SH-SY5Y (cell line): ENCODE results near the gene YKT6.

Experiments
- GATA2 ChIP-seq: IDR thresholded peaks from 2 replicates; pipeline ENCODE4 v1.6.1; 2011; ENCODE audit warnings: mild to moderate bottlenecking, low read depth, low read length
- GATA3 ChIP-seq: IDR thresholded peaks from 2 replicates; pipeline ENCODE4 v1.6.1; 2011; ENCODE audit warnings: low read depth, mild to moderate bottlenecking, low read length, moderate library complexity

YKT6 gene

DNA sequence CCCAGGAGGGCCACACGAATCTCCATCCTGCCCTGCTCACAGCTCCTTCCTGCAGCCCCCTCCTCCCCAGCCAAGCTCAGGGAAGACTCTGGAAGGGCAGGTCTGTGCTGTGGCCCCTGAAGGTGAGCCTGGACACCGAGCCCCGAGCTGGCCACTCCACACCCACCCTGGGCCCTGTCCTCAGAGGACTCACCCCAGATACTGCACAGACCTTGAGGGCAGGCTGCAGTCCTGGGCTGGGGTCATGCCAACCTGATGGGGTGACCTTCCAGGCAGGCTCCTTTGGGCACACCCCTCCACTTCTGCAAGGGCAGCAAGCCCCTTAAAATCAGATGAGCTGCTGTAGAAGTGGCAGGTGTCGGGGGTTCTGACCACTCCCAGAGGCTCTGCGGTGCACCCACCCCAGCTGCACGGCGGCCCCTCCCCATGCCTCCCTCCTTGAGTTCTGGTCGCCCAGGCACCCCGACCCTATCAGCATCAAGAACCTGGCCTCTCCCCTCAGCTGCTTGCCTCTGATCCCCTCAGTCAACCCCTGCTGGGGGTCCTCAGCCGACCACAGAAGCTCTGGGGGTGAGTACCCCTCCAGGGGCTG is 24.3 kb downstream of the YKT6 start:
- no peak for TF ChIP-seq GATA3
- TF ChIP-seq GATA2 = no peak

DNA sequence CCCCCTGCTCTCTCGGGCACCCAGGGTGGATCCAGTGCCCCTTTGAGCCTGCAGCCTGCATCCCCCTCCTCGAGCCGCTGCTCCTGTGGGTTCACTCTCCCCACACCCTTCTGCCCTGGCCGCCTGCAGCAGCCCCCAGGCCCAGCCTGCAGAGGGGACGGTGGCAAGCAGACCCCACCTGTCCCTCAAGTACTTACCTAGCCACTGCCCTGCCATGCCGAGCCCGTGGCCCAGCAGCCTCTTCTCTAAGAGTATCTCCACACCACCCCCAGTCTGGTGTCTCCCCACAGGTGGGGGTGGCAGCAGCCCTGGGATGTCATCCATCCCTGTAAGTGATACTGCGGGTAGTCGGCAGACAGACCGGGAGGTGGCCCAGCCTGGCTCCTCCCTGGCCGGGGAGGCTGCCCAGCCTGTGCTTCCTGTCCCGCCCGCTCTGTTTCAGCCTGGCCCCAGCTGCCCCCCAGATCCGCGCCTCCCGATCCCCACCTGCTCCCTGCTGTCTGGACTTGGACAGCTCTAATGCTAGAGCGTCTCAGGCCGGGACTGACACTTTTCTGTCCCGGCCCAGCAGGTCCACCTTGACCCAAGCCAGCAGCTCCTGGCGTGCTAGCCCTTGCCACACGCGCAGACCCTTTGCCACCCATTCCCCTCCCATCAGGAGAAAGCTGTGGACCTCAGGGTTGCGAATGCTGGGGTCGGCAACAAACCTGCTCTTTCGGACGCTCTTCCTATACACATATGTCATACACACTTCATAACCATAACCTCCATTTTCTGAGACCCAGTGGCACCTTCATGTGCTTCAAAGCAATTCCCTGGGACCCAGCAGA is 25.0 kb downstream of the YKT6 start:
- TF ChIP-seq GATA3 = no peak
- no peak for TF ChIP-seq GATA2

DNA sequence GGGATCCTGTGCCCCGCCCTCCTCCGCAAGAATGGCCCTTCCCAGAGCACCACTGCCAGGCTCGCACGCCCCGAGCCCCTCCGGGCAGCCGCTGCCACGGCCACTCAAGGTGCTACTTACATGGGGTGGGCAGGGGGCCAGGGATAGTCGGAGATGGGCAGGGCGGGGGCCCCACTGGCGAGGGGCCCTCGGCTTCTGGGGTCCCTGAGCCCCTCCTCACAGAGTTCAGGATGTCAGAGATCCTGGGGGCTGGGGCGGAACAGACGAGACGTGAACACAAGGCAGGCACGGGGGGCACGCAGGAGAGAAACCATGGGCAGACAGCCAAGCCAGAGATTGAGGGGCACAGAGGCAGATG is 25.6 kb downstream of the YKT6 start:
- TF ChIP-seq GATA3 (no peak), GATA2 (no peak)

DNA sequence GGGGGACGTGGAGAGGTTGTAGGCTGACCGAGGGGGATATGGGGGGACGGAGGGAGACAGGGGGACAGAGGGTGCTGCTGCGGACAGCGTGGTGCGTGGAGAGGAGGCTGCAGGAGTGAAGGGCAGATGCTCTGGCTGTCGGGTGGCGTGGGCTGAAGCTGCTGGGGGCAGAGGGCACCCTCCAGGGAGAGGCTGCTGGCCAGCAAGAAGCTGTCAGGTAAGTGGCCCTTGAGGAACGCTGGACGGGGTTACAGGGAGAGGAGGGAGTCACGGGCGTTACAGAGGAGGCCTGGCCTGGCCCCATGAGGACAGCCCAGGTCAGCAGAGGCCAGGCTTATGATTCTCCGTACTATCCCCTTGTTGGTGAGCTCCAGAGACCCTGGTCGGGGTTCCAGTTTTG is 27.1 kb downstream of the YKT6 start:
- no peak for TF ChIP-seq GATA3
- TF ChIP-seq GATA2 = no peak

DNA sequence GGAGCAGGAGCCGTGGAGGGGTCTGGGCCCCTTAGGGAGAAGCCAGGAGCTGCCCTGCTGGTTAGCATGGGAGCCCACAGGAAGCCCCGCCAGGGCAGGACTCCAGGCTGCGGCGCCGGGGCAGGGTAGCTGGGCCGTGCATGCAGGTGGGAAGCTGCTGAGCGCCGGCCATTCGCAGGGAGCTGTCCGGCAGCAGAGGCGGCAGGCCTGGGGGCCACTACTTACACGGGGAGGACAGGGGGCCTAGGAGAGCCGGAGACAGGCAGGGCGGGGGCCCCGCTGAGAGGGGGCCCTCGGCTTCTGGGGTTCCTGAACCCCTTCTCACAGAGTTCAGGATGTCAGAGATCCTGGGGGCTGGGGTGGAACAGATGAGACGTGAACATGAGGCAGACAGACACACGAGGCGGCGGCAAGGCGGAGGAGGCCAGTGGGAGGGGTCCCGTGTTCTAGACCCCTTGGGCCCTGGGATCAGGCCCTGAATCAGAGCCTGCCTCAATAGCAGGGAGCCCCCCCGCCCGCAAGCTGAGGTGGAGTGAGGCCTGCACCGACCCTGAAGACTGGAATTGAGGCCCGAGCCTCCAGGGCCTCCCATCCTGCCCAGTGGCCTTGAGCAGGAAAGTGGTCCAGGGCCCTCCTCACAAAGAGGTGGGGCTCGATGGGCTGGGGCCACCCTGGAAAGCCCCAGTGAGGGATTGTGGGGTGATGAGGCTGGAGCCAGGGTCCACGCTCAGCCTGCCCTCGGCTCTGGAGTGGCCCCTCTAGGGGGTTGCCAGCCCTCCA is 28.0 kb downstream of the YKT6 start:
- TF ChIP-seq GATA3 (no peak), GATA2 (no peak)

DNA sequence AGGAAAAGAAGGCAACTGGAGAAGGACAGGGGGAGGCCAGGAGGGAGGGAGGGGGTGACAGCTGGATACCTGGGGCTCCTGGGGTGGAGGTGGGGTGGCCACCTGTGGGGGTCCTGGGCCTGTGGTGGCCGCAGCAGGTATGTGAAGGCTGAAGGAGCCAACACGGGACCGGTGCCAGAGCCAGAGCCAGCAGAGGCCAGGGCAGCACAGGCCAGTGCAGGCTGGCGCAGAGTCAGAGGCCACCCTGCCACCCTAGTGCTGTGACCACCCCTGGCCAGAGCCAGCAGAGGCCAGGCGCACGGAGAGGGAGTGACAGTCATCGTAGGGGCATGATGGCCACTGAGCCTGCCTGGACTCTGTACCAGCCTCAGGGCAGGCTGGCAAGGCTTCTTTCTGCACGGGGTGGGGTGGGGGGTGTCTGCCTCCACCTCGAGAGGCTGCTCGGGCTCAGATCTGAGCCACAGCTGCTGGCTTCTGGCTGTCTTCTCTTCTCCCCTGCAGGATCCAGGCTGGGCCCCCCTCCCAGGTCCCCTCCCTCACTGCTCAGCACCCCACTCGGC is 28.8 kb downstream of the YKT6 start:
- TF ChIP-seq GATA3 = no peak
- TF ChIP-seq GATA2 = no peak

DNA sequence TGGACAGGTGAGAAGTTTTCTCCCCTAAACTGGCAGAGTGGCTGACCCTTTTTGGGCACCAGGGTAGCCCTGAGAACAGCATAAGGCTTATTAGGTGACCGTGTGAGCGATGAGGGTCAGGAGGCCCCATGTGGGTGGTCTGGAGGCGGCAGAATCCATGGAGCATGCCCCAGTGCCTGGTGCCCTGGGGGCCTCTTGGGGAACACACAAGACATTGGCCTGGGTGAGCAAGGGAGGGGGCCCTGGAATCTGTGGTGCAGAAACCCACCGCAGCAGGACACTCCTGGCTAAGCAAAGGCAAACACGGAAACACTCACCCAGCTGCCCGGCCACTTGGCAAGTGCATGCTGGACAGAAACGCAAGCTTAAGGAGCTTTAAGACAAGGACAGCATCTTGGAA is 29.5 kb downstream of the YKT6 start:
- no peak for TF ChIP-seq GATA2
- TF ChIP-seq GATA3 = no peak

DNA sequence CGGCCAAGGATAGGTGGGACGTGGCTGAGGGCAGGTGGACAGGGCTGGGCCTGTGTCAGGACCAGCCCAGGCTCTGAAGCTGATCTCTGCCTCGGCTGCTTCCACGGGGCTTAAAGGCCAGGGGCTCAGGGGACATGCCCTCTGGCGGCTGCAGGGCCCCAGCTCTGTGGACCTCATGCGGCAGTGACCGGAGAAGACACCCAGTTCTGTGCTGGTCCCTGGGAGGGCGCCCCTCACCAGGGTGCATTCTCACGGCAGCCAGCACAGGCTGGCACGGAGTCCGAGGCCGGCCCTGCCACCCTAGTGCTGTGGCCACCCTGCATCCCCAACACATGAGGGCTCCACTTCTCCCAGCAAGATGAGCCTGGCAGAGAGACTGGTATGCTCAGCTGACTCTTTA is 30.3 kb downstream of the YKT6 start:
- TF ChIP-seq GATA3 = no peak
- TF ChIP-seq GATA2 = no peak

DNA sequence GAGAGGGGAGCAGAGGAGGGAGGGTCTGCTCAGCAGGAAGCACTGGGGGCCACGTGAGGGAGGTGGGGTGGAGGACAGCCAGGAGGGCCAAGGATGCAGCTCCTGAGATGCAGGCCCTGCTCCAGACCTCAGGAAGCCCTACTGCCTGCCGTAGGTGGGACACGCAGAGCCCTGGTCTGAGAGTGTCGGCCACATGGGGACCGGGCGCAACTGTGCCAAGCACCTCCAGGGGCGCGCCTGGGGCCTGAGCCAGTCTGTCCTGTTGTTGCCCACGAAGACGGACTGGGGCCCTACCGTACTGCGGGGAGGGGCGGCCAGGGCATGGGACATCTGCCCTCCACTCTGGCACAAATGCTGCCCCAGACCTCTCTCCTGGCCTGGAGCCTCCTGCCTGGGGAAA is 31.6 kb downstream of the YKT6 start:
- TF ChIP-seq GATA2 (no peak), GATA3 (no peak)

DNA sequence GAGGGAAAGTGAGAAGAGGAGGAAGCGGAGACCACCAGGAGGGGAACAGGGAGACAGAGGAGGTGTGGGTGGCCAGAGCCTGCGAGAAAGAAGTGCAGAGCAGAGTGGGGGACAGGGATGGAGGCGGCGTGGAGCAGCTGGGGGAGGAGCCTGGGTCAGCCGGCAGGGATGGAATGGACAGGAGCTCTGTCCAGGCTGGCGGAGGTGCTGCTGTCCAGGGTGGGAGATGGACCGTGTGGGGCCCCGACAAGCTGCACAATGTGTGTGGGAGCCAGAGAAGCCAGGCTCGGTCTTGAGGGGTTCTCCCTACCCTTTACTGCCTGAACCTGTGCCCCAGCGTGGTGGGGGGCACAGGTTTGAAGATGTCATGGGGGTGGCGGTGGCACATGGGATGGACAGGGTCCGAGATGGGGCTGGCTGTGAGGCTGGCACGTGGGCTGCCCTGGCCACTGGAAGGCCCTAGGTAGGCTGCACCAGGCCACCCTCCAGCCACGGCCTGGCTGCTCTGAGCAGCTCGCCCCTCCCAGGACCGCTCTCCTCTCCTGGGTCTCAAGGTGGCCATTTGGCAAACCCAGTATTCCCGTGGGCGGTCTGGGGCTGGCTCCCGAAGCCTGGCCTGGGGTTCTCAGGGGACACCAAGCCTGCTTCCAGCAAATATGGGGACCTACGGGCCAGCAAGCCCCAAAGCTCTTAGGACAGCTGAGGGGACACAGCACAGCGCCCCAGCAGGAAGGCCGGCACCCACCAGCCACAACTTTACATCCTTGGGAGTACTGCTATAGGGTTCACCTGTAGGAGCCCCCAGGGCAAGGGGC is 32.3 kb downstream of the YKT6 start:
- TF ChIP-seq GATA2 (no peak), GATA3 (no peak)

DNA sequence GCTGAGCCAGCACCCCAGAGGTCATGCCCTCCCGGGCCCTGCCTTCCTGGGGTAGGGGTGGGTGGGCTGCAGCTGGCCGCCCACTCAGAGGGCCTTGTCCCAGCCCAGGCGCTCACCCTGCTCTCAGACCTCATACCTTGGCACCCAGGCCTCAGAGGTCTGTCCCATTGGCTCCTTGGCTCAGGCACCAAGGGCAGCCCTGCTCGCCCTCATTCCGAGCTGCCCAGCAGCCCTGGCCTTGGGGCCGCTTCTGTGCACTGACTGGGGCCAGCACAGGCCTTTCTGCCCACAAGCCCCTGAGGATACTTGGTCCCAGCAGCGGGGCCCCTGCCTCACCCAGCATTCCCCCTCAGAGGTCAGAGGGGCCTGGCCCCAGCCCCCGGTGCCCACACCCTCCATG is 34.3 kb downstream of the YKT6 start:
- TF ChIP-seq GATA2 = no peak
- no peak for TF ChIP-seq GATA3

DNA sequence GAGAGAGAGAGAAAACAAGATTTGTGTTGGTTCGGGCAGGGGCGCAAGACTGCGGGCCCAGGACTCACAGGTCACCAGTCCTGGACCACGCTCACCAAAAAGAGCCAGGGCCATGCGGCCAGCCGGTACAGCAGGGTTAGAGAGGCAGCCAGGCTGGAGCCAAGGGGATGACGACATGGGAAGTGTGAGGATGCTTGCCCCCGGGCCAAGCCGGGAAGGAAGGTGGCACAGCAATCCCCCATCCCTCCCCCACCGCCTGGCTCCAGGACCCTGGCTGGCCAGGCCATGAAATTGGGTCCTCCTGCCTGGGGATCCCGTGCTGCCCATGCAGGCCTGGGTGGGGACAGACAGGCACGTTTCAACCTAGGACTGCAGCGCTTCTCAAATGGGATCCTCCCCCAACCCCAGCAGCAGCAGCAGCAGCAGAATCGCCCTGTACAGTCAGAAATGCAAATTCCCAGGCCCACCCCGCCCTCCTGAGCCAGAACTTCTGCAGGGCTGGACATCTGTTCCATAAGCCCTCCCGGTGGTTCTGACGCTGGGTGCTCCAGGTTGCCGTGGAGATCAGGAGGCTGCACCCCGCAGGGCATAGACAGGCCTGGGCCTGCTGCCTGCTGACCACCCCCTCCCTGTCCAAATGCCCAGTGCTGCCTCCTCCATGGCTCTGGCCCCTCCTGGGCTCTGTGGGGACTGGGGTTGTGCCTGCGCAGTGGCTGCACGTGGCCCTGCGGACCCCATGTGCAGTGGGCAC is 35.0 kb downstream of the YKT6 start:
- TF ChIP-seq GATA2 (no peak), GATA3 (no peak)

DNA sequence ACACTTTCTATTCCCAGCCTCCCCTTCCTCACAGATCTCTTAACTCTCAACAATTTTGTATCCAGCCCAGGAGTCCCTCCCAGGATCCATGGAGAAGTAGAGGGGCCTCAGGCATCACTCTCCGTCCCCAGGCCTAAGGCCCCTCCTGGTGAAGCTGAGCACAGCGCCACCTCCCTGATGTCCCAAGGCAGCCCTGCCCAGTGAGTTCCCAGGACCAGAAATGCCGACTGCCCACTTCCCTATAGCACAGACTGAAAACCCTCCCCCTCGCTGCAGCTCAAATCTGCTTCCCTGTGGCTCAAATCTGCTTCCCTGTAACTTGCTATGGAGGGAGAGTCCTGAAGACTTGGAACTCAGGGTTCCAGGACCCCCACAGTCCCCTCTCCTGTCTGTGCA is 35.6 kb downstream of the YKT6 start:
- TF ChIP-seq GATA3 (no peak), GATA2 (no peak)
